Body of pancreas (tissue), 4 donors: ENCODE data around the gene SUGCT.

Source experiments
- CTCF ChIP-seq, 7 experiments: fragments of 450-650 bp in 4 of 7; fragments of 200-600 bp in 3 of 7; sonication (generic) in 3 of 7; IDR thresholded peaks; one replicate each; pipeline ENCODE4 v1.5.1; 2016 to 2019; ENCODE audit warnings: antibody characterized with exemption in 7 of 7
- POLR2A ChIP-seq, 3 donors: fragments of 450-650 bp; IDR thresholded peaks; one replicate each; pipeline ENCODE4 v1.6.1; 2016; ENCODE audit warnings: antibody characterized with exemption in 3 of 3, mild to moderate bottlenecking in 2 of 3

- no peak for TF ChIP-seq CTCF (IDR thresholded peaks at IDR 0.05)
- no peak for TF ChIP-seq POLR2A (IDR thresholded peaks at IDR 0.05)
These were observed 698.5 kb downstream of the SUGCT start for GRCh38 chr7:40833191-40833887.
